Activated naive CD8-positive, alpha-beta T cell treated with anti-CD3 and anti-CD28 coated beads, Interleukin-2, amount 50 U/mL, for 24 hours (primary cell): ENCODE results near the gene SLC4A2.
"Not testable (repeated sequence)": the region's sequence is repeated elsewhere in the genome, so short reads cannot be mapped to it uniquely, and the experiment has no call there.

Experiments
- ATAC-seq: fragments of 150-1000 bp; cut with Tn5 transposase; one replicate; pipeline ENCODE4 v1.10.0; 2021
- DNase-seq: peaks from one replicate; pipeline ENCODE4 v3.0.0; 2021
- H3K27ac Mint-ChIP-seq: one replicate; pipeline ENCODE4 v1.8.0; 2021; ENCODE audit warnings: mild to moderate bottlenecking, mixed read lengths
- H3K27me3 Mint-ChIP-seq: one replicate; pipeline ENCODE4 v1.8.0; 2021; ENCODE audit warnings: mixed read lengths
- H3K36me3 Mint-ChIP-seq: one replicate; pipeline ENCODE4 v1.8.0; 2021; ENCODE audit warnings: low read depth, mixed read lengths
- H3K4me1 Mint-ChIP-seq: one replicate; pipeline ENCODE4 v1.8.0; 2021; ENCODE audit warnings: mixed read lengths
- H3K4me3 Mint-ChIP-seq: one replicate; pipeline ENCODE4 v1.8.0; 2021; ENCODE audit warnings: mild to moderate bottlenecking, moderate library complexity, mixed read lengths
- H3K9me3 Mint-ChIP-seq: one replicate; pipeline ENCODE4 v1.8.0; 2021; ENCODE audit warnings: mixed read lengths

Gene SLC4A2

GRCh38 chr7:151032936-151033863, 26.2 kb upstream of the SLC4A2 start:
- no peaks in the 10 kb centered on the region for H3K9me3 Mint-ChIP-seq
- peaks cover 10% of the 10 kb centered on the region for H3K36me3 Mint-ChIP-seq
- no peak overlapping the region for H3K4me3 Mint-ChIP-seq
- H3K27ac Mint-ChIP-seq, result no peak overlapping the region
- DNase-seq, result no peak
- no peaks in the 10 kb centered on the region for H3K27me3 Mint-ChIP-seq
- peaks cover 13% of the 10 kb centered on the region for H3K4me1 Mint-ChIP-seq
- no peak for ATAC-seq

DNA sequence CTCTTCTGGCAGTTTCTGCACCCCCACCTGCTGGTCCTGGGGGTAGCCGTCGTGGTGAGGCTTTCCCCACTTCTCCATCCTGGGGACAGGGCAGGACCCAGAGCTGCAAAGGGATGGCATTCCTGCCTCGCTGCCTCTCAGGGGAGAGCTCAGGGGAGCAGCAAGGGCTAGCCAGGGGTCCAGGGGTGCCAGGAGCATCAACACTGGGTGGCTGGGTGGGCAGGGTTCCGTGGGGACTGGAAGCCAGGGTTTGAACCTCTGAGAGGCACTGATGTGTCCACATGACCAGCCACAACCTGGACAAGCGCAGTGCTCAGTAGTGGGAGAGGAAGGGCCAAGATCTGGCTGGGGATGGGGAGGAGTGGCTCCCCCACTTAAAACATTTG, 25.5 kb upstream of the SLC4A2 start:
- Mint-ChIP-seq H3K9me3 (no peaks in the 10 kb centered on the region), H3K36me3 (peaks cover 8% of the 10 kb centered on the region), H3K27ac (no peak overlapping the region), H3K4me1 (peaks cover 17% of the 10 kb centered on the region), H3K27me3 (no peaks in the 10 kb centered on the region), H3K4me3 (no peak overlapping the region)
- DNase-seq (no peak), ATAC-seq (no peak)

DNA sequence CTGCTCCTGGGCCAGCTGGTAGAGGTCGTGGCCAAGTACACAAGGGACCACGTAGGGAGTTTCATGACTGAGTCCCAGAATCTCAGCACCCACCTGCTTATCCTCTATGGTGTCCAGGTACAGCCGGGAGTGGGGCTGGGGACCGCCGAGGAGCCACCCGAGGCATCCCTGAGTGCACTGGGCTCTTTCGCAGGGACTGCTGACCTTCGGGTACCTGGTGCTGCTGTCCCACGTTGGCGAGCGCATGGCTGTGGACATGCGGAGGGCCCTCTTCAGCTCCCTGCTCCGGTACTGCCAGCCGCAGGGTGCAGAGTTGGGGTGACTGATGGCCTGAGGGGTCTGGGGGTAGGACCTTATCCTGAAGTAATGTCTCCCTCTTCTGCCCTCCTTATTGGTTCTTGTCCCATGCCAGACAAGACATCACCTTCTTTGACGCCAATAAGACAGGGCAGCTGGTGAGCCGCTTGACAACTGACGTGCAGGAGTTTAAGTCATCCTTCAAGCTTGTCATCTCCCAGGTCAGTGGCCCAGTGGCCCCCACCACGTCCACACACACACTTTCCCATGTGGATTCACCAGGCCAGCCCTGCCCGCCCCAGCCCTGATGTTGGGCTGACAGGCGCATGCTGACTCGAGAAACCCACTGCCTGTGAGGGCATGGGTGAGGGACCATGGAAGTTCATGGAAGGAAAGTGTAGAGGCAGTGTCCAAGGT, 24.9 kb upstream of the SLC4A2 start:
- H3K9me3 Mint-ChIP-seq, result no peaks in the 10 kb centered on the region
- peaks cover 8% of the 10 kb centered on the region for H3K36me3 Mint-ChIP-seq
- DNase-seq, result no peak
- peaks cover 17% of the 10 kb centered on the region for H3K4me1 Mint-ChIP-seq
- no peak overlapping the region for H3K4me3 Mint-ChIP-seq
- no peak for ATAC-seq
- no peaks in the 10 kb centered on the region for H3K27me3 Mint-ChIP-seq
- H3K27ac Mint-ChIP-seq, result no peak overlapping the region

GRCh38 chr7:151035026-151035717, 24.2 kb upstream of the SLC4A2 start:
- Mint-ChIP-seq H3K27me3 (no peaks in the 10 kb centered on the region), H3K4me3 (no peak overlapping the region), H3K36me3 (peaks cover 6% of the 10 kb centered on the region), H3K9me3 (no peaks in the 10 kb centered on the region), H3K27ac (no peak overlapping the region), H3K4me1 (peaks cover 20% of the 10 kb centered on the region)
- no peak for DNase-seq
- ATAC-seq, result no peak

DNA sequence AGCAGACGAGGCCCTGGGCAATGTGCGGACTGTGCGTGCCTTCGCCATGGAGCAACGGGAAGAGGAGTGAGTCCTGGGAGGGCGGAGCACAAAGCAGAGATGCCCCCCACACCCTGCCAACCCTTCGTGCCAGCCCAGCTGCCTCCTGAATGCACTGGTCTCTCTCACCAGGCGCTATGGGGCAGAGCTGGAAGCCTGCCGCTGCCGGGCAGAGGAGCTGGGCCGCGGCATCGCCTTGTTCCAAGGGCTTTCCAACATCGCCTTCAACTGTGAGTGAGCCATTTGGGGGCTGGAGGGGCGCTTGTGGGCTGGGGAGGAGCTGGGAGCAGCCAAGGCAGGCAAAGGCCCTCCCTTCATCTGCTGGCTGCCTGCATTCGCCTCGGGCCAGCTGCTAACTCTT, 23.5 kb upstream of the SLC4A2 start:
- Mint-ChIP-seq H3K27ac (no peak overlapping the region), H3K36me3 (peaks cover 6% of the 10 kb centered on the region), H3K27me3 (no peaks in the 10 kb centered on the region), H3K4me1 (peaks cover 23% of the 10 kb centered on the region), H3K4me3 (no peak overlapping the region), H3K9me3 (no peaks in the 10 kb centered on the region)
- DNase-seq, result no peak
- ATAC-seq, result no peak

GRCh38 chr7:151038951-151039849, 20.2 kb upstream of the SLC4A2 start:
- H3K9me3 Mint-ChIP-seq, result no peaks in the 10 kb centered on the region
- DNase-seq (peak; percentile 88), ATAC-seq (peak; percentile 96)
- H3K36me3 Mint-ChIP-seq, result peaks cover 2% of the 10 kb centered on the region
- H3K27ac Mint-ChIP-seq, result peak overlapping the region; percentile 84
- peak overlapping the region; percentile 19 for H3K4me3 Mint-ChIP-seq
- H3K27me3 Mint-ChIP-seq, result no peaks in the 10 kb centered on the region
- peaks cover 25% of the 10 kb centered on the region for H3K4me1 Mint-ChIP-seq

GRCh38 chr7:151039850-151040548, 19.4 kb upstream of the SLC4A2 start:
- H3K27ac Mint-ChIP-seq, result peak overlapping the region; percentile 84
- no peak for DNase-seq
- peaks cover 2% of the 10 kb centered on the region for H3K36me3 Mint-ChIP-seq
- no peak for ATAC-seq
- H3K4me3 Mint-ChIP-seq, result no peak overlapping the region
- H3K9me3 Mint-ChIP-seq, result no peaks in the 10 kb centered on the region
- H3K27me3 Mint-ChIP-seq, result no peaks in the 10 kb centered on the region
- peaks cover 25% of the 10 kb centered on the region for H3K4me1 Mint-ChIP-seq

DNA sequence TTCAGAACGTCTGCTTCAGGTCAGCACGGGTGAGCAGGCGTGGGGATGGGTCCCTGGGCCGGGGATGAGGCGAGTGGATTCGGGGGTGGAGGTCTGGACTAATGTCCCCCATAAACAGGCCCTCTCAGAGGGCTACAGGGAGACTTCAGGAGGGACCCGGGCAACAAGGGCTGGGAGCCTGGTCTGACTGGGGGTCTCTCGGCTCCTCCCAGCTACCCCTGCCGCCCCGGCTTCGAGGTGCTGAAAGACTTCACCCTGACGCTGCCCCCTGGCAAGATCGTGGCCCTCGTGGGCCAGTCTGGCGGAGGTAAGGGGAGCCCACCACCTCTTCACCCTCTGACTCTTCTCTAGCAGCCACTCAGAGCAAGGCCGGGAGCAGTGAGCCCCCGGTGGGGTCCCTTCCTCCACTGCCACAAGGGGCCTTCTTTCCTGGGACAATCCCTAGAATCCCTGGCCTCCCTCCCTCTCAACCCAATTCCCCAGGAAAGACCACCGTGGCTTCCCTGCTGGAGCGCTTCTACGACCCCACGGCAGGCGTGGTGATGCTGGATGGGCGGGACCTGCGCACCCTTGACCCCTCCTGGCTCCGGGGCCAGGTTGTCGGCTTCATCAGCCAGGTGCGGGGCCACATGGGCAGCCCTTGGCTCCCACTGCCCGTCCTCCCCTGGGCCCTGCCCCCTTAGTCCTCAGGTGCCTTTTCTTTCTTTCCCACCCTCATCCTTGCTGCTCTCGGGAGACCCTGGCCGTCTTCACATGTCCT, 18.6 kb upstream of the SLC4A2 start:
- no peak for DNase-seq
- no peaks in the 10 kb centered on the region for H3K9me3 Mint-ChIP-seq
- no peaks in the 10 kb centered on the region for H3K27me3 Mint-ChIP-seq
- peaks cover 25% of the 10 kb centered on the region for H3K4me1 Mint-ChIP-seq
- H3K4me3 Mint-ChIP-seq, result no peak overlapping the region
- no peak overlapping the region for H3K27ac Mint-ChIP-seq
- ATAC-seq, result no peak
- H3K36me3 Mint-ChIP-seq, result peaks cover 2% of the 10 kb centered on the region

DNA sequence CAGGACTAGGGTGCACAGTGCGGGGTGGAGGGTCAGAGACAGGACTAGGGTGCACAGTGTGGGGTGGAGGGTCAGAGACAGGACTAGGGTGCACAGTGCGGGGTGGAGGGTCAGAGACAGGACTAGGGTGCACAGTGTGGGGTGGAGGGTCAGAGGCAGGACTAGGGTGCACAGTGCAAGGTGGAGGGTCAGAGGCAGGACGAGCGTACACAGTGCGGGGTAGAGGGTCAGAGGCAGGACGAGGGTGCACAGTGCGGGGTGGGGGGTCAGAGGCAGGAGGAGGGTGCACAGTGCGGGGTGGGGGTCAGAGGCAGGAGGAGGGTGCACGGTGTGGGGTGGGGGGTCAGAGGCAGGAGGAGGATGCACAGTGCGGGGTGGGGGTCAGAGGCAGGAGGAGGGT, 15.9 kb upstream of the SLC4A2 start:
- not testable (repeated sequence) for H3K4me3 Mint-ChIP-seq

DNA sequence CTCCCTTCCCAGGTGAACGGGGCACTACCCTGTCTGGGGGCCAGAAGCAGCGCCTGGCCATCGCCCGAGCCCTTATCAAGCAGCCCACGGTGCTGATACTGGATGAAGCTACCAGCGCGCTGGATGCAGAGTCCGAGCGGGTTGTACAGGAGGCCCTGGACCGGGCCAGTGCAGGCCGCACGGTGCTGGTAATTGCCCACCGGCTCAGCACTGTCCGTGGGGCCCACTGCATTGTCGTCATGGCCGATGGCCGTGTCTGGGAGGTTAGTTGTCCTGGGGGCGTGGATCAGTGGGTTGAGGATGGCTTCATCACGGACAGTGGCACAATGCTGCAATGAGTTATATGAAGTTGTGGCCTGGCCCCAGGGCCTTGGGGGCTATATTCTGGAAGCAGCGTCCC, 15.4 kb upstream of the SLC4A2 start:
- peaks cover 17% of the 10 kb centered on the region for H3K4me1 Mint-ChIP-seq
- no peak for ATAC-seq
- no peaks in the 10 kb centered on the region for H3K9me3 Mint-ChIP-seq
- H3K36me3 Mint-ChIP-seq, result no peaks in the 10 kb centered on the region
- H3K27ac Mint-ChIP-seq, result no peak overlapping the region
- H3K4me3 Mint-ChIP-seq, result no peak overlapping the region
- DNase-seq, result no peak
- no peaks in the 10 kb centered on the region for H3K27me3 Mint-ChIP-seq

More for the DNA sequence above, 15.9 kb upstream of the SLC4A2 start:
- not testable (repeated sequence) for H3K9me3 Mint-ChIP-seq, DNase-seq, H3K27ac Mint-ChIP-seq, H3K27me3 Mint-ChIP-seq, H3K36me3 Mint-ChIP-seq, ATAC-seq
- H3K4me1 Mint-ChIP-seq, result peaks cover 22% of the 10 kb centered on the region

GRCh38 chr7:151045262-151045661, 14.1 kb upstream of the SLC4A2 start:
- Mint-ChIP-seq H3K36me3 (no peaks in the 10 kb centered on the region), H3K27me3 (no peaks in the 10 kb centered on the region), H3K27ac (no peak overlapping the region), H3K4me1 (peaks cover 4% of the 10 kb centered on the region), H3K9me3 (no peaks in the 10 kb centered on the region), H3K4me3 (no peak overlapping the region)
- DNase-seq, result no peak
- ATAC-seq, result no peak

DNA sequence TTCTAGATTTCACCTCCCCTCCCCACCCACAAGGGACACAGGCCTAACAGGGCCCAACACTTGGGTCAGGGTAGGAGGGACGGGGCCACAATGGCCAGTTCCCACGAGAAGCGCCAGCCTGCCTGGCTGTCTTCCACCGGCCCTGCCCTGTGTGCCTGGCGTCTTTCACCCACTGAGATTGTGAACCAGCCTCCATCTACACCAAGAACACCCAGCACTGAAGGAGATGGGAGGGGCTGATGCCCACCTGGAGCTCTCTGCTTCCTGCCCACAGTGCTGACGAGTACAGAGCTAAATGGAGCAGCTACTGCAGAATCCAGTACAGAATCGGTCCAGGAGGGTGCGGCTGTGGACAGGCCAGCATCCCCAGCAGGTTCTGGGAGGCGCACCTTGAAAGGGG, 13.4 kb upstream of the SLC4A2 start:
- no peak overlapping the region for H3K27ac Mint-ChIP-seq
- DNase-seq, result no peak
- no peak overlapping the region for H3K4me3 Mint-ChIP-seq
- H3K27me3 Mint-ChIP-seq, result peaks cover 2% of the 10 kb centered on the region
- peaks cover 2% of the 10 kb centered on the region for H3K4me1 Mint-ChIP-seq
- no peaks in the 10 kb centered on the region for H3K36me3 Mint-ChIP-seq
- no peak for ATAC-seq
- H3K9me3 Mint-ChIP-seq, result no peaks in the 10 kb centered on the region
